HepG2 (cell line): Measurements from ENCODE around the gene PRM2. TPM values are rescaled to one million over a fixed set of nuclear protein-coding genes. Genes with fewer than 3 reads are reported as not detected.
A peak's percentile ranks its signal among the peaks of the same experiment; 100 is the strongest.

ENCODE experiments used
- ADNP ChIP-seq: sonication (generic); formaldehyde crosslinking; IDR thresholded peaks from 2 replicates; pipeline ENCODE4 v1.4.0; 2020; ENCODE audit warnings: missing genetic modification reagents
- ELF3 ChIP-seq: IDR thresholded peaks from 2 replicates; pipeline ENCODE4 v1.6.1; 2016; ENCODE audit warnings: missing genetic modification reagents, missing compliant biosample characterization
- FOXK1 ChIP-seq: sonication (generic); formaldehyde crosslinking; IDR thresholded peaks from 2 replicates; pipeline ENCODE4 v1.4.0; 2020; ENCODE audit warnings: low read depth, missing genetic modification reagents, borderline replicate concordance
- GTF3A ChIP-seq: sonication (generic); formaldehyde crosslinking; conservative IDR thresholded peaks from 2 replicates; pipeline ENCODE4 v1.4.0; 2020; ENCODE audit warnings: mild to moderate bottlenecking, missing genetic modification reagents
- HHEX ChIP-seq: IDR thresholded peaks from 2 replicates; pipeline ENCODE4 v1.6.1; 2016; ENCODE audit warnings: control low read depth
- JUNB ChIP-seq: sonication (generic); formaldehyde crosslinking; IDR thresholded peaks from 2 replicates; pipeline ENCODE4 v1.8.0; 2022; ENCODE audit warnings: missing genetic modification reagents, mild to moderate bottlenecking, borderline replicate concordance
- MED13 ChIP-seq: sonication (generic); formaldehyde crosslinking; IDR thresholded peaks from 2 replicates; pipeline ENCODE4 v1.5.0; 2020; ENCODE audit warnings: missing genetic modification reagents
- NCOA1 ChIP-seq: sonication (generic); formaldehyde crosslinking; IDR thresholded peaks from 2 replicates; pipeline ENCODE4 v1.9.0; 2021; ENCODE audit warnings: missing genetic modification reagents
- PLRG1 ChIP-seq: fragments of 450-650 bp; conservative IDR thresholded peaks from 2 replicates; pipeline ENCODE4 v1.6.1; 2016
- POLR2A ChIP-seq, 2 experiments: IDR thresholded peaks; 2 replicates each; pipeline ENCODE4 v1.6.1; 2011; ENCODE audit warnings: low read depth in 2 of 2, low read length in 2 of 2, mild to moderate bottlenecking in 1 of 2, moderate library complexity in 1 of 2; ENCODE audit not compliant: insufficient read depth in 1 of 2
- RBFOX2 ChIP-seq: fragments of 200-400 bp; formaldehyde crosslinking; IDR thresholded peaks from 2 replicates; pipeline ENCODE4 v1.6.1; 2017; ENCODE audit warnings: low read depth, mild to moderate bottlenecking, low read length
- REXO4 ChIP-seq: sonication (generic); formaldehyde crosslinking; IDR thresholded peaks from 2 replicates; pipeline ENCODE4 v1.8.0; 2022; ENCODE audit warnings: missing genetic modification reagents, mild to moderate bottlenecking, borderline replicate concordance
- RORA ChIP-seq: sonication (generic); formaldehyde crosslinking; IDR thresholded peaks from 2 replicates; pipeline ENCODE4 v1.5.0; 2020; ENCODE audit warnings: mild to moderate bottlenecking, missing genetic modification reagents, moderate library complexity
- RXRA ChIP-seq: sonication (generic); formaldehyde crosslinking; IDR thresholded peaks from 2 replicates; pipeline ENCODE4 v1.5.1; 2020; ENCODE audit warnings: missing genetic modification reagents
- SIX4 ChIP-seq: sonication (generic); formaldehyde crosslinking; IDR thresholded peaks from 2 replicates; pipeline ENCODE4 v1.4.0; 2020; ENCODE audit warnings: missing genetic modification reagents
- SMARCE1 ChIP-seq: fragments of 450-650 bp; IDR thresholded peaks from 2 replicates; pipeline ENCODE4 v1.6.1; 2017; ENCODE audit warnings: borderline replicate concordance
- SOX5 ChIP-seq: IDR thresholded peaks from 2 replicates; pipeline ENCODE4 v1.6.1; 2016; ENCODE audit warnings: borderline replicate concordance
- ZBTB7A ChIP-seq: sonication (generic); formaldehyde crosslinking; IDR thresholded peaks from 2 replicates; pipeline ENCODE4 v1.8.0; 2022; ENCODE audit warnings: mild to moderate bottlenecking, missing genetic modification reagents
- ZNF24 ChIP-seq: fragments of 450-650 bp; IDR thresholded peaks from 2 replicates; pipeline ENCODE4 v1.6.1; 2017; ENCODE audit warnings: antibody characterized with exemption, mild to moderate bottlenecking
- ZNF280B ChIP-seq: sonication (generic); formaldehyde crosslinking; IDR thresholded peaks from 2 replicates; pipeline ENCODE4 v1.5.0; 2020; ENCODE audit warnings: missing genetic modification reagents, mild to moderate bottlenecking, borderline replicate concordance
- ZNF329 ChIP-seq: sonication (generic); formaldehyde crosslinking; IDR thresholded peaks from 2 replicates; pipeline ENCODE4 v1.9.0; 2021; ENCODE audit warnings: low read depth, mild to moderate bottlenecking, missing genetic modification reagents
- ZNF660 ChIP-seq: sonication (generic); formaldehyde crosslinking; IDR thresholded peaks from 2 replicates; pipeline ENCODE4 v1.5.1; 2020; ENCODE audit warnings: mild to moderate bottlenecking, low read depth, missing genetic modification reagents, borderline replicate concordance
- ZNF816 ChIP-seq: sonication (generic); formaldehyde crosslinking; IDR thresholded peaks from 2 replicates; pipeline ENCODE4 v1.8.0; 2022; ENCODE audit warnings: missing genetic modification reagents, mild to moderate bottlenecking, borderline replicate concordance
- polyA plus RNA-seq, 8 experiments: library from polyadenylated mRNA; depleted of rRNA in 3 of 8; stranded (reverse) in 7 of 8; unstranded in 1 of 8; fragments of >200 nt; fragmentation: Illumina TruSeq in 4 of 8; extraction: Trizol in 4 of 8; gene quantifications; 2 replicates each; pipeline versions ENCODE4 v1.2.1 to v1.2.3, GENCODE V29; 2011 to 2016; ENCODE audit warnings: low read depth in 4 of 8, missing spikeins in 1 of 8, mixed read lengths in 1 of 8; ENCODE audit not compliant: insufficient read depth in 1 of 8
- total RNA-seq, 5 experiments: library from RNA; depleted of rRNA; stranded (reverse); fragments of >200 nt; fragmentation: Illumina TruSeq; extraction: Trizol; gene quantifications; 2 replicates each; pipeline ENCODE4 v1.2.3, GENCODE V29; 2016; ENCODE audit warnings: low read depth in 1 of 5
- TF ChIP-seq, protein P1 (sequence below): fragments of 450-650 bp; IDR thresholded peaks from 2 replicates; pipeline ENCODE4 v1.6.1; 2017; ENCODE audit warnings: mild to moderate bottlenecking
- TF ChIP-seq, protein P2 (sequence below): sonication (generic); formaldehyde crosslinking; IDR thresholded peaks from 2 replicates; pipeline ENCODE4 v1.5.1; 2020; ENCODE audit warnings: missing genetic modification reagents, mild to moderate bottlenecking, borderline replicate concordance

Gene PRM2
- total and polyA plus RNA-seq, 2 of the 13 experiments (the other 11 are each of a cell fraction or from before 2014, with no cell fraction given): 0.54 TPM; not detected in 1

- no peak for TF ChIP-seq ZNF280B (CRISPR knock-in tag)
- TF ChIP-seq ZBTB7A (CRISPR knock-in tag): peak; percentile 78; the same call in 1 of the 2 replicates
- TF ChIP-seq ADNP (CRISPR knock-in tag): no peak
- TF ChIP-seq SIX4 (CRISPR knock-in tag): peak; percentile 8; the same call in 1 of the 2 replicates
- no peak for TF ChIP-seq SMARCE1
- no peak for TF ChIP-seq JUNB (CRISPR knock-in tag)
- TF ChIP-seq RORA: no peak
- TF ChIP-seq FOXK1 (CRISPR knock-in tag): 0 out of 2 replicates have a peak, but pooled peaks have one; percentile 47
- peak; percentile 64; the same call in 1 of the 2 replicates for TF ChIP-seq ELF3
- peak; percentile 72 for TF ChIP-seq SOX5
- TF ChIP-seq GTF3A (CRISPR knock-in tag): 0 out of 2 replicates have a peak, but pooled peaks have one; percentile 50
- TF ChIP-seq, protein P1, sequence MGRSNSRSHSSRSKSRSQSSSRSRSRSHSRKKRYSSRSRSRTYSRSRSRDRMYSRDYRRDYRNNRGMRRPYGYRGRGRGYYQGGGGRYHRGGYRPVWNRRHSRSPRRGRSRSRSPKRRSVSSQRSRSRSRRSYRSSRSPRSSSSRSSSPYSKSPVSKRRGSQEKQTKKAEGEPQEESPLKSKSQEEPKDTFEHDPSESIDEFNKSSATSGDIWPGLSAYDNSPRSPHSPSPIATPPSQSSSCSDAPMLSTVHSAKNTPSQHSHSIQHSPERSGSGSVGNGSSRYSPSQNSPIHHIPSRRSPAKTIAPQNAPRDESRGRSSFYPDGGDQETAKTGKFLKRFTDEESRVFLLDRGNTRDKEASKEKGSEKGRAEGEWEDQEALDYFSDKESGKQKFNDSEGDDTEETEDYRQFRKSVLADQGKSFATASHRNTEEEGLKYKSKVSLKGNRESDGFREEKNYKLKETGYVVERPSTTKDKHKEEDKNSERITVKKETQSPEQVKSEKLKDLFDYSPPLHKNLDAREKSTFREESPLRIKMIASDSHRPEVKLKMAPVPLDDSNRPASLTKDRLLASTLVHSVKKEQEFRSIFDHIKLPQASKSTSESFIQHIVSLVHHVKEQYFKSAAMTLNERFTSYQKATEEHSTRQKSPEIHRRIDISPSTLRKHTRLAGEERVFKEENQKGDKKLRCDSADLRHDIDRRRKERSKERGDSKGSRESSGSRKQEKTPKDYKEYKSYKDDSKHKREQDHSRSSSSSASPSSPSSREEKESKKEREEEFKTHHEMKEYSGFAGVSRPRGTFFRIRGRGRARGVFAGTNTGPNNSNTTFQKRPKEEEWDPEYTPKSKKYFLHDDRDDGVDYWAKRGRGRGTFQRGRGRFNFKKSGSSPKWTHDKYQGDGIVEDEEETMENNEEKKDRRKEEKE: no peak
- TF ChIP-seq RXRA: no peak; the same call in 1 of the 2 replicates
- 0 out of 2 replicates have a peak, but pooled peaks have one; percentile 59 for TF ChIP-seq MED13 (CRISPR knock-in tag)
- peak; percentile 46 to 71; a peak in 3 of 4 replicates for TF ChIP-seq POLR2A (IDR thresholded peaks at IDR 0.05; ENCODE audit: insufficient read depth in 1 of 2, low read depth in 2 of 2, low read length in 2 of 2)
- TF ChIP-seq REXO4 (CRISPR knock-in tag): no peak
- TF ChIP-seq ZNF329 (CRISPR knock-in tag): no peak
- TF ChIP-seq NCOA1 (CRISPR knock-in tag): 0 out of 2 replicates have a peak, but pooled peaks have one; percentile 45
- no peak for TF ChIP-seq ZNF660
- 0 out of 2 replicates have a peak, but pooled peaks have one; percentile 72 for TF ChIP-seq ZNF816 (CRISPR knock-in tag)
- TF ChIP-seq RBFOX2: peak; percentile 62
- TF ChIP-seq HHEX (CRISPR knock-in tag): no peak
- TF ChIP-seq, protein P2, sequence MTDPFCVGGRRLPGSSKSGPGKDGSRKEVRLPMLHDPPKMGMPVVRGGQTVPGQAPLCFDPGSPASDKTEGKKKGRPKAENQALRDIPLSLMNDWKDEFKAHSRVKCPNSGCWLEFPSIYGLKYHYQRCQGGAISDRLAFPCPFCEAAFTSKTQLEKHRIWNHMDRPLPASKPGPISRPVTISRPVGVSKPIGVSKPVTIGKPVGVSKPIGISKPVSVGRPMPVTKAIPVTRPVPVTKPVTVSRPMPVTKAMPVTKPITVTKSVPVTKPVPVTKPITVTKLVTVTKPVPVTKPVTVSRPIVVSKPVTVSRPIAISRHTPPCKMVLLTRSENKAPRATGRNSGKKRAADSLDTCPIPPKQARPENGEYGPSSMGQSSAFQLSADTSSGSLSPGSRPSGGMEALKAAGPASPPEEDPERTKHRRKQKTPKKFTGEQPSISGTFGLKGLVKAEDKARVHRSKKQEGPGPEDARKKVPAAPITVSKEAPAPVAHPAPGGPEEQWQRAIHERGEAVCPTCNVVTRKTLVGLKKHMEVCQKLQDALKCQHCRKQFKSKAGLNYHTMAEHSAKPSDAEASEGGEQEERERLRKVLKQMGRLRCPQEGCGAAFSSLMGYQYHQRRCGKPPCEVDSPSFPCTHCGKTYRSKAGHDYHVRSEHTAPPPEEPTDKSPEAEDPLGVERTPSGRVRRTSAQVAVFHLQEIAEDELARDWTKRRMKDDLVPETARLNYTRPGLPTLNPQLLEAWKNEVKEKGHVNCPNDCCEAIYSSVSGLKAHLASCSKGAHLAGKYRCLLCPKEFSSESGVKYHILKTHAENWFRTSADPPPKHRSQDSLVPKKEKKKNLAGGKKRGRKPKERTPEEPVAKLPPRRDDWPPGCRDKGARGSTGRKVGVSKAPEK (CRISPR knock-in tag): peak; percentile 58; the same call in 1 of the 2 replicates
- no peak for TF ChIP-seq PLRG1
- TF ChIP-seq ZNF24: no peak
These were observed 20.6 kb upstream of the PRM2 start (continued) for GRCh38 chr16:11296706-11297491.
